Large intestine (tissue), 3 donors: ENCODE results near the gene ABCC1. TPM values are rescaled to one million over a fixed set of nuclear protein-coding genes. Genes with fewer than 3 reads are reported as not detected.

Experiments
- DNase-seq, 2 donors: peaks; one replicate each; pipeline versions ENCODE4 v3.0.0 to v3.0.0-alpha.2; 2013
- H3K27ac ChIP-seq: one replicate; pipeline ENCODE4 v1.5.1; 2013; ENCODE audit warnings: low read length
- H3K27me3 ChIP-seq: 2 replicates; pipeline ENCODE4 v1.6.1; 2013; ENCODE audit warnings: low read length; ENCODE audit not compliant: control insufficient read depth, insufficient read depth
- H3K36me3 ChIP-seq: 2 replicates; pipeline ENCODE4 v1.6.1; 2013; ENCODE audit warnings: low read length; ENCODE audit not compliant: control insufficient read depth, insufficient read depth
- H3K4me1 ChIP-seq: one replicate; pipeline ENCODE4 v1.6.1; 2013; ENCODE audit warnings: low read length; ENCODE audit not compliant: control insufficient read depth, insufficient read depth
- H3K4me3 ChIP-seq: one replicate; pipeline ENCODE4 v1.5.1; 2013; ENCODE audit warnings: low read length
- H3K9me3 ChIP-seq: one replicate; pipeline ENCODE4 v1.6.1; 2013; ENCODE audit warnings: mild to moderate bottlenecking, low read depth, low read length, moderate library complexity; ENCODE audit not compliant: control insufficient read depth
- WGBS: methylation state at CpG from one replicate; pipeline ENCODE4 v1.1.5; 2013; ENCODE audit warnings: low lambda C conversion rate; ENCODE audit not compliant: insufficient coverage; 5-methylcytosine and 5-hydroxymethylcytosine counted together
- polyA plus RNA-seq: library from polyadenylated mRNA; unstranded; fragments of 120-200 nt; gene quantifications from one replicate; pipeline ENCODE4 v1.2.1, GENCODE V29; 2013

Gene ABCC1
- polyA plus RNA-seq, 1 donor: 10.6 TPM

DNA sequence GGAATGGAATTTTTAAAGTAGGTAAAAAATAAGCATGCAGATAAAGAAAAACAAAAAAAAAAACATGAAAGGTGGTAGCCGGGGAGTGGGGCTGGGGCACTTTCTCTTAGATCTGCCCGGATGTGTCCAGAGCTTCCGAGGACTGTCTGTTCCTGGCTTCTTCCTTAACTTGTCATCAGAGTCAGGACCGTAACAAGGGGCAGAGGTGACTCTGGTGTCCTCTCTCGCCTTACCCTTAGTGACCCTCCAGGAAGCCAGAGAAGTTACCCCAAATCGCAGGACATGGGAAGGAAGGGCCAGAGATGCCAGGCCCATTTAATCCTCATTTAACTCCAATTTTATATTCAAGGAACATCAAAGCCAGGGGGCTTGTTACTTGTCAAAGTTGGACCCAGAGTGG is 158.4 kb downstream of the ABCC1 start:
- DNase-seq: no peak
- no peak overlapping the region for H3K27ac ChIP-seq
- H3K4me3 ChIP-seq: no peak overlapping the region
- WGBS: no CpG with 5 or more reads among the region's 6 CpGs
- no peaks in the 10 kb centered on the region for H3K9me3 ChIP-seq
- H3K27me3 ChIP-seq: no peaks in the 10 kb centered on the region
- H3K36me3 ChIP-seq: peaks cover 15% of the 10 kb centered on the region
- H3K4me1 ChIP-seq: no peaks in the 10 kb centered on the region

DNA sequence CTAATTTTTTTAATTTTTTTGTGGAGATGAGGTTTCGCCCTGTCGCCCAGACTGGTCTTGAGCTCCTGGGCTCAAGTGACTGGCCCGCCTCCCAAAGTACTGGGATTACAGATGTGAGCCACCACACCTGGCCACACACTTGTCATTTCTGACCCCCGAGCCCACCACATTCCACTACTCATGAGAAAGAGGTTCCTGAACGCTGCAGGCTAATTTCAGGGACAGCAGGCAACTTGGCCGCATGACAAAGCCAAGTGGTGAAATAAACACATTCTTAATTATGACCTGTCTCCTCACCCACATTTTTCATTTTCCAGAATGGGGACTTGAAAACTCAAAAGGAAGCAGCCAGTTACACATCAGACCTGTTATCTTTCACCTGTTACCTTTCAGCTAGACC is 159.3 kb downstream of the ABCC1 start:
- no peak for DNase-seq
- H3K9me3 ChIP-seq: no peaks in the 10 kb centered on the region
- H3K4me1 ChIP-seq: no peaks in the 10 kb centered on the region
- no CpG with 5 or more reads among the region's 6 CpGs for WGBS
- H3K4me3 ChIP-seq: no peak overlapping the region
- H3K27ac ChIP-seq: no peak overlapping the region
- H3K27me3 ChIP-seq: no peaks in the 10 kb centered on the region
- H3K36me3 ChIP-seq: peaks cover 15% of the 10 kb centered on the region

DNA sequence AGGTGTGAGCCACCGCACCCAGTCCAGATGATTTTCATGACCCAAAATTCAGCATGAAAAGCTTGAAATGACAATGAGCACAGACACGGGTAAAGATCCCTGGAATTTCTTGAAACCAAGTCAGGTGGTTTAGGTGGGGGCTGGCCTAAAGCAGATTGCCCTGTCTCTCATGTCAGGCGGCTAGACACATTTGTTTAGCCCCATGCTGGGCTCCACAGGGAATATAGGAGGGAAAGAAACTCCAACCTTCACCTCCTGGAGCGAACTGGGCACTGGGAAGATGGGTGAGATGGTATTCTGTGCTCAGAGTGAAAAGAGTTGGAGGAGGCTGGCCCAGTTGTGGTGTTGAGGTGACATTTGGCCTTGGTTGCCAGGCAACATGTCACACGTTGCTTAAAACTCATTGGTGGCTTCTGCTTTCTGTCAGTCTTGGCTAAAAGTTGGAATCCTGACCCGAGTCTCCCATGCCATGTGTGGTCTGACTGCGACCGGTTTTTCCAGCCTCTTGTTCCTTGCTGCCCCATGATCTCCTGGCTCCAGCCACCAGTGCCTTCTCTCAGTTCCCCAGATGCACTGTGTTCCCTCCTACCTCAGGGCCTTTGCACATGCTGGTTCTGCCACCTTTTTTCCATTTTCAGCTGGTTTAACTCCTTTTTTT is 160.2 kb downstream of the ABCC1 start:
- H3K27me3 ChIP-seq: no peaks in the 10 kb centered on the region
- WGBS: 20% methylated on average over 1 of the region's 8 CpGs
- H3K9me3 ChIP-seq: no peaks in the 10 kb centered on the region
- no peaks in the 10 kb centered on the region for H3K4me1 ChIP-seq
- no peak for DNase-seq
- peaks cover 15% of the 10 kb centered on the region for H3K36me3 ChIP-seq
- no peak overlapping the region for H3K4me3 ChIP-seq
- H3K27ac ChIP-seq: no peak overlapping the region

DNA sequence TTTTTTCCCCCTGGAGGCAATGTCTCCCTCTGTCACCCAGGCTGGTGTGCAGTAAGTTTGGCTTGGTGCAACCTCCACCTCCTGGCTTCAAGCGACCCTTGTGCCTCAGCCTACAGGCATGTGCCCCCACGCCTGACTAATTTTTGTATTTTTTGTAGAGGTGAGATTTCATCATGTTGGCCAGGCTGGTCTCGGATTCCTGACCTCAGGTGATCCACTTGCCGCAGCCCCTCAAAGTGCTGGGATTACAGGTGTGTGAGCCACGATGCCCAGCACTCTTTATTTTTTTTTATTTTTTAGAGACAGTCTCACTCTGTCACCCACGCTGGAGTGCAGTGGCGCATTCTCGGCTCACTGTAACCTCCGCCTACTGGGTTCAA is 160.7 kb downstream of the ABCC1 start:
- Histone ChIP-seq H3K27me3 (no peaks in the 10 kb centered on the region), H3K4me3 (no peak overlapping the region), H3K9me3 (no peaks in the 10 kb centered on the region), H3K27ac (no peak overlapping the region), H3K36me3 (peaks cover 15% of the 10 kb centered on the region), H3K4me1 (no peaks in the 10 kb centered on the region)
- no CpG with 5 or more reads among the region's 9 CpGs for WGBS
- DNase-seq: no peak

DNA sequence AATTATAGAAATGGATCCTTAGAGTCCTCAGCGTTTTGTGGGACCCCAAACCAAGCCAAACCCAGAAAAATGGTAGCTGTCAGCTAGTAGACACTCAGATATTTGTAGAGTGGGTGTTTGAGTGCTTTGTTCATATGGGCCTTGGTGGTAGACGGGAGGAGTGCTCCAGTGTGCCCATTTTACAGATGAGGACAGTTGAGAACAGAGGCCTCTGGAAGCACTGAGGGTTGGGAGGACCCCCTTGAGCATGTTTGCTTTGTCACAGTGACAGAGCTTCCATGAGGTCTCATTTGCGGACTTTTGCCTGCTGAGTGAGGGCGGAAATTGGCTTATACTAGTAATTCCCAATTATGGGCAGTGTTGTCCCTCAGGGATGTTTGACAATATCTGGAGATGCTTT is 162.2 kb downstream of the ABCC1 start:
- Histone ChIP-seq H3K27me3 (no peaks in the 10 kb centered on the region), H3K9me3 (no peaks in the 10 kb centered on the region), H3K36me3 (peaks cover 16% of the 10 kb centered on the region), H3K4me1 (no peaks in the 10 kb centered on the region), H3K4me3 (no peak overlapping the region), H3K27ac (no peak overlapping the region)
- no CpG with 5 or more reads among the region's 4 CpGs for WGBS
- DNase-seq: no peak

DNA sequence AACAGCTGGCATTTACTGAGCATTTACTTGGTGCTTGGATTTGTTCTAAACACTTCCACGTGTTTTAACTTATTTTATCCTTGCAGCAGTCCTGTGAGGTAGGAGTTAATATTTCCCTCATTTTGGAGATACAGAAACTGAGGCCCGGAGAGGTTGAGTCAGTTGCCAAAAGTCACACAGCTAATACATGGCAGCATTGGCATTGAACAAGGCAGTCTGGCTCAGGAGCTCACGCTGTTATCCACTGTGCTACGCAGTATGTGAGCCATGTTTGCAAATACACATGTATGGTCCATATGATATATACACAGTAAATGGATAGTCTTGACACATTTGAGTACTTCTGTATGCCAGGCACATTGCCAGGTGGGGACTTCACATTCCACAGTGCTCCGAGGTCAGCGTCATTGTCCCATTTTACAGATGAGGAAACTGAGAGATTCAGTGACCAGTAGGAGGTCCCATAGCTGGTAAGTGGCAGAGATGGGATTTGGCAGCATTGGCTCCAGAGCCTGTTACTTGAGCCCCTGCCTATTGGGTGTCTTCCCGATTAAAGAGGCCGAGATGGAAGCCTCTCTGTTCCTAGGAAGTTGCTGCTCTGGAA is 163.1 kb downstream of the ABCC1 start:
- no peak overlapping the region for H3K27ac ChIP-seq
- H3K27me3 ChIP-seq: no peaks in the 10 kb centered on the region
- H3K4me1 ChIP-seq: no peaks in the 10 kb centered on the region
- DNase-seq: no peak
- WGBS: no CpG with 5 or more reads among the region's 8 CpGs
- no peak overlapping the region for H3K4me3 ChIP-seq
- H3K36me3 ChIP-seq: peaks cover 22% of the 10 kb centered on the region
- H3K9me3 ChIP-seq: no peaks in the 10 kb centered on the region

DNA sequence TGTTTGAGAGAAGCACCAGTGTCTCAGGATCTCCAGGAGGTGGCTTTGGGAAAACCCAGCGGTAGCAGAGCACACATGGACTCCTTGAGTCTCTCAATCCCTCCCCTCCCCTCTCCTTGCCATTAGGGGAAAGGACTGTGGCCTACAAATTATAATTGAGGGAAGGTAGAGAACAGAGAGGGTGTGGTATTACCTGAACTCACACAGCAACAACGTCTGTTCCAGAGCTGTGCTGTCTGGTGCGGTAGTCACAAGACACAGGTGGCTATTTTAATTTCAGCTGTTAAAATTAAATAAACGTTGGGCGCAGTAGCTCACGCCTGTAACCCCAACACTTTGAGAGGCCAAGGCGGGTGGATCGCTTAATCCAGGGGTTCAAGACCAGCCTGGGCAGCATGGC is 163.7 kb downstream of the ABCC1 start:
- H3K9me3 ChIP-seq: peaks cover 1% of the 10 kb centered on the region
- WGBS: no CpG with 5 or more reads among the region's 8 CpGs
- no peak overlapping the region for H3K4me3 ChIP-seq
- no peak overlapping the region for H3K27ac ChIP-seq
- no peaks in the 10 kb centered on the region for H3K27me3 ChIP-seq
- H3K4me1 ChIP-seq: no peaks in the 10 kb centered on the region
- peaks cover 25% of the 10 kb centered on the region for H3K36me3 ChIP-seq
- DNase-seq: no peak

DNA sequence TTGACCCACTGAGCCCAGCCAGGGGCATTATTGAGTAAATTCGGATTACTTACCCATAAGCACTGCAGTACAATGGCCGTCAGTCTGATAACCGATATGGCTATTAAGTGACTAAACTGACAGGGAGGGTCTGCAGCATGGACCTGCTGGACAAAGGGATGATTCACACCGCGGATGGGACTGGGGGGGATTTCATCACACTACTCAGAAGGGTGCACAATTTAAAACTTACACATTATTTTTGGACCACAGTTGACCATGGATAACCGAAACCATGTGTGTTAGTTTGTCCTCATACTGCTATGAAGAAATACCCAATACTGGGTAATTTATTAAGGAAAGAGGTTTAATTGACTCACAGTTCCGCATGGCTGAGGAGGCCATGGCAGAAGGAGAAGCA is 167.4 kb downstream of the ABCC1 start:
- peaks cover 25% of the 10 kb centered on the region for H3K36me3 ChIP-seq
- peaks cover 8% of the 10 kb centered on the region for H3K9me3 ChIP-seq
- H3K4me1 ChIP-seq: peaks cover 4% of the 10 kb centered on the region
- no peak overlapping the region for H3K4me3 ChIP-seq
- no CpG with 5 or more reads among the region's 7 CpGs for WGBS
- no peaks in the 10 kb centered on the region for H3K27me3 ChIP-seq
- no peak for DNase-seq
- H3K27ac ChIP-seq: no peak overlapping the region

DNA sequence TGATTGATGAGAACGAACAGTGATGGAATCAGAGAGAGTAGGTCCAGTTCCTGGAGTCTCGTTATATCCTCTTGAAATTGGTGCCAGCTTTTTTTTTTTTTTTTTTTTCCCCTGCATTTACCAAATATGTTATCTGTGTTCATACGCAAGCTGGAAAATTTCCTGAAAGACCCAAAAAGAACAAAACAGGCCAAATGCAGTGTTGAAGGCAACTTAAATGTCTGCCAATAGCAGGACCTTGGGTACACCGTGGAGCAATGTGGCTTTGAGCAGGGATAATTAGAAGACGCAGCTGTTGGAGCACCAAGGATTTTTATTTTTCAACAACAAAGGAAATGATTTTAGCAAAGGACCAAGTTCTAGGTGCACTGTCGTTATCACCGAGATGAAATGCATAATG is 168.9 kb downstream of the ABCC1 start:
- H3K27ac ChIP-seq: no peak overlapping the region
- 100% methylated on average over 1 of the region's 7 CpGs for WGBS
- DNase-seq: no peak
- H3K4me3 ChIP-seq: no peak overlapping the region
- H3K9me3 ChIP-seq: peaks cover 8% of the 10 kb centered on the region
- no peaks in the 10 kb centered on the region for H3K27me3 ChIP-seq
- peaks cover 24% of the 10 kb centered on the region for H3K36me3 ChIP-seq
- H3K4me1 ChIP-seq: peaks cover 4% of the 10 kb centered on the region

DNA sequence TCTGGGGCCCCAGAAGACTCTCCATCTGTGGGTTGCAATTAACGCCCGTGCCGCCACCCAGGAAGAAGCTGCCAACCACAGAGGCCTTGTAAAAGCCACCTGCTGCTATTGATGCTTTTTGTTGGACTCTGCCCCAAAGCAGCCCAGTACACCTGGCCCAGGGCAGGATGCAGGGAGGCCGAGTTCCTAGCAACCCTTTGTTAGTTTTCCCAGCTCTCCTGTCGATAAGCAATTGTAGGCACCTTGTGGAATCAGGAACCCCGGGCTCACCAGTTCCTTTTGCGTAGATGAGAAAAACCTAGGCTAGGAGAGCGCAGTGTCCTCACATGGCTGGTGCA is 170.6 kb downstream of the ABCC1 start:
- Histone ChIP-seq H3K27me3 (no peaks in the 10 kb centered on the region), H3K36me3 (peaks cover 31% of the 10 kb centered on the region), H3K9me3 (peaks cover 13% of the 10 kb centered on the region), H3K4me1 (peaks cover 4% of the 10 kb centered on the region), H3K4me3 (no peak overlapping the region), H3K27ac (peak overlapping the region; percentile 13)
- WGBS: no CpG with 5 or more reads among the region's 8 CpGs
- DNase-seq: peak; percentile 49 to 81
